Renal pelvis (tissue), 12 donors: Measurements from ENCODE around the gene SOSTDC1. TPM values are rescaled to one million over a fixed set of nuclear protein-coding genes. Genes with fewer than 3 reads are reported as not detected.
"Not testable (repeated sequence)": the region's sequence is repeated elsewhere in the genome, so short reads cannot be mapped to it uniquely, and the experiment has no call there.

Source experiments
- DNase-seq: peaks from one replicate; pipeline ENCODE4 v3.0.0-alpha.2; 2013
- long read RNA-seq, 16 experiments: transcript quantifications; one replicate each; lab custom pipeline, GENCODE V29; 2026
- polyA plus RNA-seq, 3 donors: library from polyadenylated mRNA; unstranded; fragments of 120-200 nt; gene quantifications; one replicate each; pipeline ENCODE4 v1.2.1, GENCODE V29; 2013; ENCODE audit not compliant: insufficient read length in 3 of 3

SOSTDC1 gene
- polyA plus RNA-seq: 10 to 100 TPM; 42.7 to 52.4 (median 50.0) TPM
- long read RNA-seq, donor 1, transcript SOSTDC1-201 (2 exons, 1,869 nt): major isoform, 23 of 23 reads
- long read RNA-seq, donor 1, partial matches to known transcripts: 0 of 23 reads
- long read RNA-seq, donor 1, other reads (novel, unspliced or antisense): 0 of 23 reads
- long read RNA-seq, donor 2, transcript SOSTDC1-201 (2 exons, 1,869 nt): major isoform, 39 of 39 reads
- long read RNA-seq, donor 2, partial matches to known transcripts: 0 of 39 reads
- long read RNA-seq, donor 2, other reads (novel, unspliced or antisense): 0 of 39 reads
- long read RNA-seq, donor 3, transcript SOSTDC1-201 (2 exons, 1,869 nt): major isoform, 38 of 38 reads
- long read RNA-seq, donor 3, partial matches to known transcripts: 0 of 38 reads
- long read RNA-seq, donor 3, other reads (novel, unspliced or antisense): 0 of 38 reads
- long read RNA-seq, donor 4, transcript SOSTDC1-201 (2 exons, 1,869 nt): major isoform, 23 of 23 reads
- long read RNA-seq, donor 4, partial matches to known transcripts: 0 of 23 reads
- long read RNA-seq, donor 4, other reads (novel, unspliced or antisense): 0 of 23 reads
- long read RNA-seq, donor 5, transcript SOSTDC1-201 (2 exons, 1,869 nt): major isoform, 25 of 25 reads
- long read RNA-seq, donor 5, partial matches to known transcripts: 0 of 25 reads
- long read RNA-seq, donor 5, other reads (novel, unspliced or antisense): 0 of 25 reads
- long read RNA-seq, donor 6, transcript SOSTDC1-201 (2 exons, 1,869 nt): major isoform, 19 of 19 reads
- long read RNA-seq, donor 6, partial matches to known transcripts: 0 of 19 reads
- long read RNA-seq, donor 6, other reads (novel, unspliced or antisense): 0 of 19 reads
- long read RNA-seq, donor 7, transcript SOSTDC1-201 (2 exons, 1,869 nt): major isoform, 30 of 30 reads
- long read RNA-seq, donor 7, partial matches to known transcripts: 0 of 30 reads
- long read RNA-seq, donor 7, other reads (novel, unspliced or antisense): 0 of 30 reads
- long read RNA-seq, donor 8, transcript SOSTDC1-201 (2 exons, 1,869 nt): major isoform, 14 of 14 reads
- long read RNA-seq, donor 8, partial matches to known transcripts: 0 of 14 reads
- long read RNA-seq, donor 8, other reads (novel, unspliced or antisense): 0 of 14 reads
- long read RNA-seq, donor 9, transcript SOSTDC1-201 (2 exons, 1,869 nt): major isoform, 39 of 39 reads
- long read RNA-seq, donor 9, partial matches to known transcripts: 0 of 39 reads
- long read RNA-seq, donor 9, other reads (novel, unspliced or antisense): 0 of 39 reads
- long read RNA-seq, donor 10, transcript SOSTDC1-201 (2 exons, 1,869 nt): major isoform, 25 of 25 reads
- long read RNA-seq, donor 10, partial matches to known transcripts: 0 of 25 reads
- long read RNA-seq, donor 10, other reads (novel, unspliced or antisense): 0 of 25 reads
- long read RNA-seq, donor 11, transcript SOSTDC1-201 (2 exons, 1,869 nt): major isoform, 20 of 20 reads
- long read RNA-seq, donor 11, partial matches to known transcripts: 0 of 20 reads
- long read RNA-seq, donor 11, other reads (novel, unspliced or antisense): 0 of 20 reads
- long read RNA-seq, donor 12, transcript SOSTDC1-201 (2 exons, 1,869 nt): major isoform, 25 of 25 reads
- long read RNA-seq, donor 12, partial matches to known transcripts: 0 of 25 reads
- long read RNA-seq, donor 12, other reads (novel, unspliced or antisense): 0 of 25 reads
- long read RNA-seq, donor 13, transcript SOSTDC1-201 (2 exons, 1,869 nt): major isoform, 28 of 28 reads
- long read RNA-seq, donor 13, partial matches to known transcripts: 0 of 28 reads
- long read RNA-seq, donor 13, other reads (novel, unspliced or antisense): 0 of 28 reads
- long read RNA-seq, donor 14, transcript SOSTDC1-201 (2 exons, 1,869 nt): major isoform, 30 of 30 reads
- long read RNA-seq, donor 14, partial matches to known transcripts: 0 of 30 reads
- long read RNA-seq, donor 14, other reads (novel, unspliced or antisense): 0 of 30 reads
- long read RNA-seq, donor 15, transcript SOSTDC1-201 (2 exons, 1,869 nt): major isoform, 15 of 15 reads
- long read RNA-seq, donor 15, partial matches to known transcripts: 0 of 15 reads
- long read RNA-seq, donor 15, other reads (novel, unspliced or antisense): 0 of 15 reads
- long read RNA-seq, donor 16, transcript SOSTDC1-201 (2 exons, 1,869 nt): major isoform, 35 of 35 reads
- long read RNA-seq, donor 16, partial matches to known transcripts: 0 of 35 reads
- long read RNA-seq, donor 16, other reads (novel, unspliced or antisense): 0 of 35 reads

GRCh38 chr7:16465469-16466361, at the start of gene SOSTDC1:
Gene SOSTDC1 (minus strand): TSS chr7:16465738. CDS start chr7:16465668, 70 bp downstream.
- DNase-seq: peak; percentile 70

GRCh38 chr7:16514729-16515128, 49.2 kb upstream of the SOSTDC1 start:
- no peak for DNase-seq

- DNase-seq: no peak
Observed at GRCh38 chr7:16514271-16514670, 48.7 kb upstream of the SOSTDC1 start.

GRCh38 chr7:16512097-16512496, 46.6 kb upstream of the SOSTDC1 start:
- no peak for DNase-seq

GRCh38 chr7:16511314-16511713, 45.8 kb upstream of the SOSTDC1 start:
- no peak for DNase-seq

GRCh38 chr7:16509829-16510228, 44.3 kb upstream of the SOSTDC1 start:
- DNase-seq: no peak

GRCh38 chr7:16506422-16506821, 40.9 kb upstream of the SOSTDC1 start:
- DNase-seq: not testable (repeated sequence)

- DNase-seq: no peak
Observed at GRCh38 chr7:16504019-16504418, 38.5 kb upstream of the SOSTDC1 start.

- DNase-seq: no peak
Observed at GRCh38 chr7:16502303-16502702, 36.8 kb upstream of the SOSTDC1 start.

- no peak for DNase-seq
Observed at GRCh38 chr7:16498122-16498521, 32.6 kb upstream of the SOSTDC1 start.

- DNase-seq: no peak
Observed at GRCh38 chr7:16494955-16495719, 29.6 kb upstream of the SOSTDC1 start.

GRCh38 chr7:16494551-16494950, 29.0 kb upstream of the SOSTDC1 start:
- DNase-seq: no peak

GRCh38 chr7:16493266-16493665, 27.7 kb upstream of the SOSTDC1 start:
- no peak for DNase-seq

GRCh38 chr7:16492513-16493062, 27.1 kb upstream of the SOSTDC1 start:
- peak; percentile 46 for DNase-seq

- no peak for DNase-seq
Observed at GRCh38 chr7:16491148-16491547, 25.6 kb upstream of the SOSTDC1 start.

- DNase-seq: no peak
Observed at GRCh38 chr7:16484453-16485158, 19.1 kb upstream of the SOSTDC1 start.

- no peak for DNase-seq
Observed at GRCh38 chr7:16479591-16479990, 14.1 kb upstream of the SOSTDC1 start.
